Measurements from ENCODE around the gene POLR3G. TPM values are rescaled to one million over a fixed set of nuclear protein-coding genes. Genes with fewer than 3 reads are reported as not detected.

Gene POLR3G
- total and polyA plus RNA-seq, 2 of the 13 experiments (the other 11 are each of a cell fraction or from before 2014, with no cell fraction given): 1.2 to 7.3 TPM

DNA sequence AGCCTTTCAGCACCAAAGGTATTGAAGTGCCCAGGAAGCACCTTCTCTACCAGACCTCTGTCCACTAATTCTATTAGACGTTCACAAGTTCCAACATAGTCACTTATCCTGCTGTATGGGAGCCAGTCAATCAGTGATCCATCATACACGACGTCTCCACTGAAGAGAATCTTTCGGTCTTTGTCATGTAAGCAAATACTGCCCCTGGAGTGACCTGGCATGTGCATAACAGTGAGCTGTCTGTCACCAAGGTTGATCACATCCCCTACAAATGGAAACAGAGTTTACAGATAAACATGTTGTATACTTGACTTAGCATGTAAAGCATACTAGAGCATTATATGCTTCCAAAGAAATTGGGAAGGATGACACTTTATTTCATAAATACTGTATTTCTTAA, 13.4 kb upstream of the POLR3G start:
- in situ Hi-C loops (cut with HindIII; ENCODE audit: extremely low pct_ligation_motif_present, low pct_unique_long_range_greater_than_20kb): no loop called here
- Histone ChIP-seq H3K4me1 (ENCODE audit: insufficient read depth, low read length) (peaks cover 8% of the 10 kb centered on the region), H3K9ac (ENCODE audit: insufficient read depth, low read depth, low read length) (no peak overlapping the region), H3K4me3 (replicated peaks in 1 of 3; ENCODE audit: insufficient read depth in 1 of 3, low read depth in 2 of 3, low read length in 3 of 3) (no peak overlapping the region), H3K9me3 (ENCODE audit: low read length) (no peaks in the 10 kb centered on the region), H3K36me3 (replicated peaks in 1 of 2; ENCODE audit: control insufficient read depth in 1 of 2, insufficient read depth in 2 of 2, low read length in 2 of 2) (peaks cover 1 to 5% of the 10 kb centered on the region in 2 experiments; a peak in 2 of 5 replicates), H3K27me3 (ENCODE audit: control insufficient read depth in 1 of 2, insufficient read depth in 2 of 2, low read length in 2 of 2) (no peaks in the 10 kb centered on the region), H4K20me1 (ENCODE audit: insufficient read depth, low read length) (no peaks in the 10 kb centered on the region), H3K79me2 (ENCODE audit: insufficient read depth, low read length) (no peaks in the 10 kb centered on the region), H3K27ac (ENCODE audit: extremely low read length, insufficient read depth, low read length) (no peak overlapping the region), H2AFZ (ENCODE audit: low read length) (no peak overlapping the region), H3K4me2 (ENCODE audit: low read depth, low read length) (no peak overlapping the region)
- 93% methylated on average over 4 of the region's 4 CpGs for WGBS (ENCODE audit: low lambda C conversion rate)
- TF ChIP-seq, protein P1, sequence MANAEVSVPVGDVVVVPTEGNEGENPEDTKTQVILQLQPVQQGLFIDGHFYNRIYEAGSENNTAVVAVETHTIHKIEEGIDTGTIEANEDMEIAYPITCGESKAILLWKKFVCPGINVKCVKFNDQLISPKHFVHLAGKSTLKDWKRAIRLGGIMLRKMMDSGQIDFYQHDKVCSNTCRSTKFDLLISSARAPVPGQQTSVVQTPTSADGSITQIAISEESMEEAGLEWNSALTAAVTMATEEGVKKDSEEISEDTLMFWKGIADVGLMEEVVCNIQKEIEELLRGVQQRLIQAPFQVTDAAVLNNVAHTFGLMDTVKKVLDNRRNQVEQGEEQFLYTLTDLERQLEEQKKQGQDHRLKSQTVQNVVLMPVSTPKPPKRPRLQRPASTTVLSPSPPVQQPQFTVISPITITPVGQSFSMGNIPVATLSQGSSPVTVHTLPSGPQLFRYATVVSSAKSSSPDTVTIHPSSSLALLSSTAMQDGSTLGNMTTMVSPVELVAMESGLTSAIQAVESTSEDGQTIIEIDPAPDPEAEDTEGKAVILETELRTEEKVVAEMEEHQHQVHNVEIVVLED (CRISPR knock-in tag; IDR thresholded peaks at IDR 0.05; ENCODE audit: borderline replicate concordance): no peak
- TF ChIP-seq ZNF605 (CRISPR knock-in tag; IDR thresholded peaks at IDR 0.05) (no peak), MAZ (IDR thresholded peaks at IDR 0.05; ENCODE audit: borderline replicate concordance, low read depth, low read length) (no peak), MAZ (CRISPR knock-in tag; IDR thresholded peaks at IDR 0.05; ENCODE audit: low read depth) (no peak), NFIB (CRISPR knock-in tag; IDR thresholded peaks at IDR 0.05; ENCODE audit: borderline replicate concordance) (no peak), ZSCAN9 (CRISPR knock-in tag; IDR thresholded peaks at IDR 0.05; ENCODE audit: borderline replicate concordance) (no peak), ERF (CRISPR knock-in tag; IDR thresholded peaks at IDR 0.05) (no peak), ZNF724P (CRISPR knock-in tag; IDR thresholded peaks at IDR 0.05; ENCODE audit: borderline replicate concordance) (no peak), CCDC6 (CRISPR knock-in tag; IDR thresholded peaks at IDR 0.05) (no peak), ZFP36L1 (CRISPR knock-in tag; IDR thresholded peaks at IDR 0.05) (no peak), ZFX (CRISPR knock-in tag; IDR thresholded peaks at IDR 0.05; ENCODE audit: low read depth) (no peak), HNF4A (CRISPR knock-in tag; IDR thresholded peaks at IDR 0.05) (no peak)
- TF ChIP-seq, protein P2, sequence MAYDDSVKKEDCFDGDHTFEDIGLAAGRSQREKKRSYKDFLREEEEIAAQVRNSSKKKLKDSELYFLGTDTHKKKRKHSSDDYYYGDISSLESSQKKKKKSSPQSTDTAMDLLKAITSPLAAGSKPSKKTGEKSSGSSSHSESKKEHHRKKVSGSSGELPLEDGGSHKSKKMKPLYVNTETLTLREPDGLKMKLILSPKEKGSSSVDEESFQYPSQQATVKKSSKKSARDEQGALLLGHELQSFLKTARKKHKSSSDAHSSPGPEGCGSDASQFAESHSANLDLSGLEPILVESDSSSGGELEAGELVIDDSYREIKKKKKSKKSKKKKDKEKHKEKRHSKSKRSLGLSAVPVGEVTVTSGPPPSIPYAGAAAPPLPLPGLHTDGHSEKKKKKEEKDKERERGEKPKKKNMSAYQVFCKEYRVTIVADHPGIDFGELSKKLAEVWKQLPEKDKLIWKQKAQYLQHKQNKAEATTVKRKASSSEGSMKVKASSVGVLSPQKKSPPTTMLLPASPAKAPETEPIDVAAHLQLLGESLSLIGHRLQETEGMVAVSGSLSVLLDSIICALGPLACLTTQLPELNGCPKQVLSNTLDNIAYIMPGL (CRISPR knock-in tag; IDR thresholded peaks at IDR 0.05; ENCODE audit: borderline replicate concordance in 1 of 2, low read depth in 1 of 2): no peak
- no TSS peak for BruUV-seq (replicated peaks)
- ChIA-PET CTCF (ENCODE audit: low intra/inter-chr PET ratio, low total read pairs) (no interaction called here), POLR2A (interaction anchor here (1.0 kb wide), 1 partner anchor 13 kb away, joined by 3 read pairs; the partner anchor contains the start of genes MBLAC2 and POLR3G)
- FAIRE-seq (no peak), DNase-seq (ENCODE audit: low spot score) (no peak), ATAC-seq (no peak)
- intact Hi-C loops (cut with micrococcal nuclease; ENCODE audit: unreplicated experiment): no loop called here

Measured in HepG2 (cell line).